ENCODE results near the gene VEPH1.

- TF ChIP-seq CHD2 (IDR thresholded peaks at IDR 0.05; ENCODE audit: low read length, partially characterized antibody) (no peak), CTCF (IDR thresholded peaks at IDR 0.05) (no peak), RFX5 (IDR thresholded peaks at IDR 0.05; ENCODE audit: low read length) (no peak), POLR2AphosphoS5 (IDR thresholded peaks at IDR 0.05; ENCODE audit: low read depth, low read length) (no peak), RAD21 (IDR thresholded peaks at IDR 0.05; ENCODE audit: low read length) (no peak), JUND (IDR thresholded peaks at IDR 0.05) (no peak), MEF2A (IDR thresholded peaks at IDR 0.05; ENCODE audit: borderline replicate concordance, low read depth) (no peak), RXRA (IDR thresholded peaks at IDR 0.05; ENCODE audit: borderline replicate concordance, low read depth) (no peak), MAX (IDR thresholded peaks at IDR 0.05; ENCODE audit: low read depth) (no peak), TAF1 (IDR thresholded peaks at IDR 0.05; ENCODE audit: borderline replicate concordance, low read depth, low read length) (no peak), FOXM1 (IDR thresholded peaks at IDR 0.05; ENCODE audit: low read depth) (no peak), SIN3A (IDR thresholded peaks at IDR 0.05; ENCODE audit: borderline replicate concordance, low read depth, low read length) (no peak), GABPA (IDR thresholded peaks at IDR 0.05; ENCODE audit: low read depth) (no peak), SMC3 (IDR thresholded peaks at IDR 0.05; ENCODE audit: low read depth, low read length) (no peak)
Measured at GRCh38 chr3:157526036-157526435, 22.8 kb upstream of the VEPH1 start.

Measured in SK-N-SH (cell line).